Liver (tissue), 9 donors: ENCODE results near the gene DIPK1C. TPM values are rescaled to one million over a fixed set of nuclear protein-coding genes. Genes with fewer than 3 reads are reported as not detected.

Experiments
- DNase-seq: peaks from one replicate; pipeline ENCODE4 v3.0.0-alpha.2; 2017; ENCODE audit warnings: low spot score
- H3K27ac ChIP-seq, 2 donors: one replicate each; pipeline ENCODE4 v1.7.0; 2013; ENCODE audit warnings: inconsistent platforms in 2 of 2, low read length in 2 of 2, control low read depth in 1 of 2, low read depth in 1 of 2, mild to moderate bottlenecking in 1 of 2
- H3K27me3 ChIP-seq, 4 donors: one replicate each; pipeline versions ENCODE4 v1.6.1 to v1.7.0; 2013; ENCODE audit warnings: low read length in 3 of 4, inconsistent platforms in 1 of 4, mild to moderate bottlenecking in 1 of 4, moderate library complexity in 1 of 4; ENCODE audit not compliant: control insufficient read depth in 4 of 4, insufficient read depth in 4 of 4
- H3K36me3 ChIP-seq, 4 donors: one replicate each; pipeline versions ENCODE4 v1.6.1 to v1.7.0; 2013; ENCODE audit warnings: low read length in 3 of 4, mild to moderate bottlenecking in 3 of 4, low read depth in 1 of 4, moderate library complexity in 1 of 4; ENCODE audit not compliant: control insufficient read depth in 4 of 4, insufficient read depth in 3 of 4
- H3K4me1 ChIP-seq, 4 donors: one replicate each; pipeline versions ENCODE4 v1.6.1 to v1.7.0; 2013; ENCODE audit warnings: low read length in 3 of 4, mild to moderate bottlenecking in 3 of 4, moderate library complexity in 1 of 4; ENCODE audit not compliant: control insufficient read depth in 4 of 4, insufficient read depth in 4 of 4
- H3K4me3 ChIP-seq, 3 donors: one replicate each; pipeline versions ENCODE4 v1.6.1 to v1.7.0; 2013; ENCODE audit warnings: low read length in 3 of 3, control low read depth in 1 of 3, low read depth in 1 of 3, mild to moderate bottlenecking in 1 of 3
- H3K9ac ChIP-seq, 2 donors: one replicate each; pipeline ENCODE4 v1.7.0; 2013; ENCODE audit warnings: low read length in 2 of 2, mild to moderate bottlenecking in 2 of 2, moderate library complexity in 2 of 2, control low read depth in 1 of 2, low read depth in 1 of 2
- H3K9me3 ChIP-seq, 4 donors: one replicate each; pipeline versions ENCODE4 v1.6.1 to v1.7.0; 2013; ENCODE audit warnings: low read length in 3 of 4; ENCODE audit not compliant: control insufficient read depth in 4 of 4
- EGR1 ChIP-seq, 2 donors: IDR thresholded peaks; 2 replicates each; pipeline ENCODE4 v1.6.1; 2016 to 2018; ENCODE audit warnings: antibody characterized with exemption in 2 of 2, low read depth in 2 of 2
- FOXA1 ChIP-seq: IDR thresholded peaks from 2 replicates; pipeline ENCODE4 v1.6.1; 2016; ENCODE audit warnings: antibody characterized with exemption
- FOXA2 ChIP-seq: IDR thresholded peaks from 2 replicates; pipeline ENCODE4 v1.6.1; 2016; ENCODE audit warnings: antibody characterized with exemption
- GABPA ChIP-seq, 2 donors: IDR thresholded peaks in 1 of 2; conservative IDR thresholded peaks in 1 of 2; 2 replicates each; pipeline ENCODE4 v1.6.1; 2016; ENCODE audit warnings: antibody characterized with exemption in 2 of 2, mild to moderate bottlenecking in 1 of 2, moderate library complexity in 1 of 2
- HNF4A ChIP-seq, 2 donors: conservative IDR thresholded peaks; 2 replicates each; pipeline ENCODE4 v1.6.1; 2016; ENCODE audit warnings: antibody characterized with exemption in 2 of 2, mild to moderate bottlenecking in 2 of 2
- HNF4G ChIP-seq: IDR thresholded peaks from 2 replicates; pipeline ENCODE4 v1.6.1; 2016; ENCODE audit warnings: antibody characterized with exemption
- JUND ChIP-seq, 2 donors: IDR thresholded peaks; 2 replicates each; pipeline ENCODE4 v1.6.1; 2016; ENCODE audit warnings: antibody characterized with exemption in 2 of 2
- NR2F2 ChIP-seq: IDR thresholded peaks from 2 replicates; pipeline ENCODE4 v1.6.1; 2016; ENCODE audit warnings: antibody characterized with exemption
- RAD21 ChIP-seq, 2 donors: IDR thresholded peaks; 2 replicates each; pipeline ENCODE4 v1.6.1; 2016; ENCODE audit warnings: antibody characterized with exemption in 2 of 2, mild to moderate bottlenecking in 2 of 2
- RXRA ChIP-seq, 2 donors: IDR thresholded peaks; 2 replicates each; pipeline ENCODE4 v1.6.1; 2017 to 2018; ENCODE audit warnings: antibody characterized with exemption in 2 of 2, mild to moderate bottlenecking in 1 of 2
- SP1 ChIP-seq: IDR thresholded peaks from 2 replicates; pipeline ENCODE4 v1.6.1; 2018; ENCODE audit warnings: antibody characterized with exemption, mild to moderate bottlenecking
- TAF1 ChIP-seq: conservative IDR thresholded peaks from 2 replicates; pipeline ENCODE4 v1.6.1; 2016; ENCODE audit warnings: antibody characterized with exemption, mild to moderate bottlenecking
- YY1 ChIP-seq: IDR thresholded peaks from 2 replicates; pipeline ENCODE4 v1.6.1; 2016; ENCODE audit warnings: antibody characterized with exemption, mild to moderate bottlenecking
- WGBS: extraction: QIAGEN DNeasy Blood & Tissue Kit; methylation state at CpG from one replicate; pipeline ENCODE4 v1.1.7; 2013; 5-methylcytosine and 5-hydroxymethylcytosine counted together
- polyA plus RNA-seq, 2 donors: library from polyadenylated mRNA; stranded (reverse) in 1 of 2; unstranded in 1 of 2; fragments of 200-250 nt in 1 of 2; fragments of >200 nt in 1 of 2; fragmentation: Nextera tagmentation in 1 of 2; extraction: Ambion mirVana in 1 of 2; gene quantifications; one replicate each; pipeline versions ENCODE4 v1.2.1 to v1.2.3, GENCODE V29; 2013 to 2015
- total RNA-seq, 2 donors: library from RNA; depleted of rRNA; stranded (reverse); fragments of >200 nt; gene quantifications; one replicate each; pipeline ENCODE4 v1.2.3, GENCODE V29; 2014
- TF ChIP-seq, protein P1 (sequence below): IDR thresholded peaks from 2 replicates; pipeline ENCODE4 v1.6.1; 2016; ENCODE audit warnings: antibody characterized with exemption, mild to moderate bottlenecking
- TF ChIP-seq, protein P2 (sequence below): IDR thresholded peaks from 2 replicates; pipeline ENCODE4 v1.6.1; 2016; ENCODE audit warnings: antibody characterized with exemption
- donor health status: healthy.
- donor health status: healthy.
- donor health status: healthy.
- donor health status: healthy.
- donor health status: healthy.

DIPK1C gene
- total and polyA plus RNA-seq, 4 donors, result 0.06 to 0.19 (median 0.08) TPM; not detected in 1

- 95% methylated on average over 7 of the region's 7 CpGs for WGBS
- Histone ChIP-seq H3K9ac (no peak overlapping the region), H3K9me3 (no peaks in the 10 kb centered on the region), H3K27ac (no peak overlapping the region), H3K36me3 (no peaks in the 10 kb centered on the region), H3K4me1 (no peaks in the 10 kb centered on the region), H3K4me3 (no peak overlapping the region), H3K27me3 (no peaks in the 10 kb centered on the region)
- no peak for TF ChIP-seq HNF4A (conservative IDR thresholded peaks at IDR 0.05)
- TF ChIP-seq FOXA2, result no peak
- TF ChIP-seq, protein P1, sequence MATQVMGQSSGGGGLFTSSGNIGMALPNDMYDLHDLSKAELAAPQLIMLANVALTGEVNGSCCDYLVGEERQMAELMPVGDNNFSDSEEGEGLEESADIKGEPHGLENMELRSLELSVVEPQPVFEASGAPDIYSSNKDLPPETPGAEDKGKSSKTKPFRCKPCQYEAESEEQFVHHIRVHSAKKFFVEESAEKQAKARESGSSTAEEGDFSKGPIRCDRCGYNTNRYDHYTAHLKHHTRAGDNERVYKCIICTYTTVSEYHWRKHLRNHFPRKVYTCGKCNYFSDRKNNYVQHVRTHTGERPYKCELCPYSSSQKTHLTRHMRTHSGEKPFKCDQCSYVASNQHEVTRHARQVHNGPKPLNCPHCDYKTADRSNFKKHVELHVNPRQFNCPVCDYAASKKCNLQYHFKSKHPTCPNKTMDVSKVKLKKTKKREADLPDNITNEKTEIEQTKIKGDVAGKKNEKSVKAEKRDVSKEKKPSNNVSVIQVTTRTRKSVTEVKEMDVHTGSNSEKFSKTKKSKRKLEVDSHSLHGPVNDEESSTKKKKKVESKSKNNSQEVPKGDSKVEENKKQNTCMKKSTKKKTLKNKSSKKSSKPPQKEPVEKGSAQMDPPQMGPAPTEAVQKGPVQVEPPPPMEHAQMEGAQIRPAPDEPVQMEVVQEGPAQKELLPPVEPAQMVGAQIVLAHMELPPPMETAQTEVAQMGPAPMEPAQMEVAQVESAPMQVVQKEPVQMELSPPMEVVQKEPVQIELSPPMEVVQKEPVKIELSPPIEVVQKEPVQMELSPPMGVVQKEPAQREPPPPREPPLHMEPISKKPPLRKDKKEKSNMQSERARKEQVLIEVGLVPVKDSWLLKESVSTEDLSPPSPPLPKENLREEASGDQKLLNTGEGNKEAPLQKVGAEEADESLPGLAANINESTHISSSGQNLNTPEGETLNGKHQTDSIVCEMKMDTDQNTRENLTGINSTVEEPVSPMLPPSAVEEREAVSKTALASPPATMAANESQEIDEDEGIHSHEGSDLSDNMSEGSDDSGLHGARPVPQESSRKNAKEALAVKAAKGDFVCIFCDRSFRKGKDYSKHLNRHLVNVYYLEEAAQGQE, result no peak
- TF ChIP-seq FOXA1, result no peak
- TF ChIP-seq GABPA (IDR thresholded peaks at IDR 0.05 in 1 of 2, conservative IDR thresholded peaks at IDR 0.05 in 1 of 2), result no peak
- TF ChIP-seq, protein P2, sequence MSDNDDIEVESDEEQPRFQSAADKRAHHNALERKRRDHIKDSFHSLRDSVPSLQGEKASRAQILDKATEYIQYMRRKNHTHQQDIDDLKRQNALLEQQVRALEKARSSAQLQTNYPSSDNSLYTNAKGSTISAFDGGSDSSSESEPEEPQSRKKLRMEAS, result no peak
- no peak for TF ChIP-seq JUND (IDR thresholded peaks at IDR 0.05)
- DNase-seq, result no peak
These were observed 43.3 kb downstream of the DIPK1C start for GRCh38 chr18:74413836-74414235.

GRCh38 chr18:74412116-74412880 lies 44.8 kb downstream of the DIPK1C start:
- TF ChIP-seq YY1, result no peak
- TF ChIP-seq JUND (IDR thresholded peaks at IDR 0.05), result no peak
- TF ChIP-seq SP1, result no peak
- no peak for TF ChIP-seq RAD21 (IDR thresholded peaks at IDR 0.05)
- TF ChIP-seq HNF4G, result no peak
- no peak for TF ChIP-seq TAF1
- no peak for TF ChIP-seq HNF4A (conservative IDR thresholded peaks at IDR 0.05)
- TF ChIP-seq RXRA (IDR thresholded peaks at IDR 0.05), result no peak
- TF ChIP-seq EGR1 (IDR thresholded peaks at IDR 0.05; ENCODE audit: low read depth in 2 of 2), result no peak
- no peak for TF ChIP-seq FOXA1
- TF ChIP-seq, protein P2, result no peak
- TF ChIP-seq NR2F2, result no peak
- no peak for TF ChIP-seq GABPA (IDR thresholded peaks at IDR 0.05 in 1 of 2, conservative IDR thresholded peaks at IDR 0.05 in 1 of 2)
- no peak for TF ChIP-seq FOXA2
- Histone ChIP-seq H3K4me1 (no peaks in the 10 kb centered on the region), H3K9me3 (no peaks in the 10 kb centered on the region), H3K36me3 (no peaks in the 10 kb centered on the region), H3K9ac (no peak overlapping the region), H3K4me3 (no peak overlapping the region), H3K27me3 (no peaks in the 10 kb centered on the region), H3K27ac (no peak overlapping the region)
- DNase-seq, result no peak
- WGBS, result 88% methylated on average over 21 of the region's 21 CpGs
